Activated CD4-positive, alpha-beta T cell treated with anti-CD3 and anti-CD28 coated beads for 36 hours (primary cell): Measurements from ENCODE around the gene ENPP5. TPM values are rescaled to one million over a fixed set of nuclear protein-coding genes. Genes with fewer than 3 reads are reported as not detected.

Experiments
- ATAC-seq: fragments of 200-7000 bp; cut with Tn5 transposase; one replicate; pipeline ENCODE4 v1.10.0; 2021; ENCODE audit warnings: mild to moderate bottlenecking, moderate library complexity
- CTCF ChIA-PET: fragments of 350-600 bp; sonication (Branson Sonifier 250); formaldehyde crosslinking; loops from one replicate; lab custom pipeline; 2021; ENCODE audit warnings: antibody characterized with exemption; lab: Charles Lee
- POLR2A ChIA-PET: fragments of 350-600 bp; sonication (Branson Sonifier 250); formaldehyde crosslinking; loops from one replicate; lab custom pipeline; 2021; ENCODE audit warnings: antibody characterized with exemption, inconsistent platforms; lab: Charles Lee
- DNase-seq: peaks from one replicate; pipeline ENCODE4 v3.0.0-alpha.2; 2020
- H3K27ac Mint-ChIP-seq: one replicate; pipeline ENCODE4 v1.8.0; 2021; ENCODE audit warnings: mixed read lengths
- H3K27me3 Mint-ChIP-seq: one replicate; pipeline ENCODE4 v1.8.0; 2021; ENCODE audit warnings: mixed read lengths
- H3K36me3 Mint-ChIP-seq: one replicate; pipeline ENCODE4 v1.8.0; 2021; ENCODE audit warnings: low read depth, mixed read lengths
- H3K4me1 Mint-ChIP-seq: one replicate; pipeline ENCODE4 v1.8.0; 2021; ENCODE audit warnings: mixed read lengths
- H3K4me3 Mint-ChIP-seq: one replicate; pipeline ENCODE4 v1.8.0; 2021; ENCODE audit warnings: mild to moderate bottlenecking, moderate library complexity, mixed read lengths
- H3K9me3 Mint-ChIP-seq: one replicate; pipeline ENCODE4 v1.8.0; 2021; ENCODE audit warnings: low read depth, mixed read lengths
- intact Hi-C, 2 experiments: fragments of 100-400 bp; cut with DNase I in 1 of 2; cut with micrococcal nuclease in 1 of 2; formaldehyde crosslinking; loops; one replicate each; pipeline versions ENCODE4 v1.14.2 to v1.15.1; 2022 to 2024; cut with DNase I, micrococcal nuclease
- total RNA-seq, 2 experiments: library from RNA; stranded (reverse); gene quantifications; one replicate each; pipeline ENCODE4 v1.2.3, GENCODE V29; 2021

Gene ENPP5
- total RNA-seq, 2 experiments from 2014 or later: 0.16 to 0.23 TPM

- intact Hi-C loops: no loop called here
- ATAC-seq: no peak
Measured at GRCh38 chr6:46113370-46113769, 57.4 kb downstream of the ENPP5 start.

More at GRCh38 chr6:46113370-46113769, 57.4 kb downstream of the ENPP5 start:
- peaks cover 11% of the 10 kb centered on the region for H3K9me3 Mint-ChIP-seq
- ChIA-PET CTCF (no interaction called here), POLR2A (no interaction called here)
- H3K27me3 Mint-ChIP-seq: no peaks in the 10 kb centered on the region
- H3K36me3 Mint-ChIP-seq: peaks cover 9% of the 10 kb centered on the region
- no peak overlapping the region for H3K4me3 Mint-ChIP-seq
- DNase-seq: no peak
- H3K27ac Mint-ChIP-seq: no peak overlapping the region
- H3K4me1 Mint-ChIP-seq: no peaks in the 10 kb centered on the region

Other genes with a start within 250 kb of the ENPP5 start
- gene CLIC5, start 155.1 kb downstream of the ENPP5 start, total RNA-seq: 1 to 10 TPM; 2.2 to 3.7 TPM
- gene ENPP4, start 41.0 kb downstream of the ENPP5 start, total RNA-seq: 1 to 10 TPM; 6.0 to 6.6 TPM